Suprapubic skin (tissue), 4 donors: ENCODE data around the gene SULT2B1. TPM values are rescaled to one million over a fixed set of nuclear protein-coding genes. Genes with fewer than 3 reads are reported as not detected.
A peak's percentile ranks its signal among the peaks of the same experiment; 100 is the strongest.

Source experiments
- DNase-seq, 2 donors: peaks; one replicate each; pipeline ENCODE4 v3.0.0-alpha.2; 2019; ENCODE audit warnings: low spot score in 2 of 2
- H3K27ac ChIP-seq: fragments of 200-600 bp; sonication (generic); one replicate; pipeline ENCODE4 v1.5.1; 2019
- H3K27me3 ChIP-seq: fragments of 200-600 bp; sonication (generic); one replicate; pipeline ENCODE4 v1.5.1; 2019
- H3K36me3 ChIP-seq: fragments of 200-600 bp; sonication (generic); one replicate; pipeline ENCODE4 v1.5.1; 2019
- H3K4me1 ChIP-seq: fragments of 200-600 bp; sonication (generic); one replicate; pipeline ENCODE4 v1.5.1; 2019
- H3K4me3 ChIP-seq: fragments of 200-600 bp; sonication (generic); one replicate; pipeline ENCODE4 v1.5.1; 2019; ENCODE audit warnings: mild to moderate bottlenecking
- H3K9me3 ChIP-seq: fragments of 200-600 bp; sonication (generic); one replicate; pipeline ENCODE4 v1.5.1; 2019
- CTCF ChIP-seq, 2 donors: fragments of 200-600 bp in 1 of 2; fragments of 450-650 bp in 1 of 2; sonication (generic) in 1 of 2; IDR thresholded peaks; one replicate each; pipeline ENCODE4 v1.5.1; 2016 to 2019; ENCODE audit warnings: antibody characterized with exemption in 2 of 2, mild to moderate bottlenecking in 1 of 2, moderate library complexity in 1 of 2
- EP300 ChIP-seq: sonication (generic); formaldehyde crosslinking; IDR thresholded peaks from one replicate; pipeline ENCODE4 v1.6.1; 2017; ENCODE audit warnings: antibody characterized with exemption
- POLR2A ChIP-seq, 2 donors: fragments of 450-650 bp; IDR thresholded peaks; one replicate each; pipeline ENCODE4 v1.6.1; 2017; ENCODE audit warnings: antibody characterized with exemption in 2 of 2, mild to moderate bottlenecking in 2 of 2, moderate library complexity in 2 of 2
- POLR2AphosphoS5 ChIP-seq, 3 donors: sonication (generic); formaldehyde crosslinking; IDR thresholded peaks; one replicate each; pipeline ENCODE4 v1.6.1; 2017; ENCODE audit warnings: antibody characterized with exemption in 3 of 3
- WGBS: methylation state at CpG from one replicate; pipeline ENCODE4 v1.1.5; 2018; 5-methylcytosine and 5-hydroxymethylcytosine counted together
- total RNA-seq, 4 donors: library from RNA; depleted of rRNA; stranded (reverse); fragments of >200 nt; gene quantifications; one replicate each; pipeline ENCODE4 v1.1.0, GENCODE V29; 2016

The SULT2B1 gene
- total RNA-seq, 4 donors from 2014 or later: 26.0 to 162 (median 122) TPM

GRCh38 chr19:48541813-48542212 lies 10.2 kb upstream of the SULT2B1 start:
- DNase-seq: no peak
- Histone ChIP-seq H3K27ac (no peak overlapping the region), H3K36me3 (no peaks in the 10 kb centered on the region), H3K27me3 (no peaks in the 10 kb centered on the region), H3K4me3 (no peak overlapping the region), H3K9me3 (no peaks in the 10 kb centered on the region), H3K4me1 (peaks cover 21% of the 10 kb centered on the region)
- 99% methylated on average over 6 of the region's 6 CpGs for WGBS
- TF ChIP-seq POLR2AphosphoS5 (IDR thresholded peaks at IDR 0.05) (no peak), POLR2A (IDR thresholded peaks at IDR 0.05) (no peak), CTCF (IDR thresholded peaks at IDR 0.05) (no peak)

DNA sequence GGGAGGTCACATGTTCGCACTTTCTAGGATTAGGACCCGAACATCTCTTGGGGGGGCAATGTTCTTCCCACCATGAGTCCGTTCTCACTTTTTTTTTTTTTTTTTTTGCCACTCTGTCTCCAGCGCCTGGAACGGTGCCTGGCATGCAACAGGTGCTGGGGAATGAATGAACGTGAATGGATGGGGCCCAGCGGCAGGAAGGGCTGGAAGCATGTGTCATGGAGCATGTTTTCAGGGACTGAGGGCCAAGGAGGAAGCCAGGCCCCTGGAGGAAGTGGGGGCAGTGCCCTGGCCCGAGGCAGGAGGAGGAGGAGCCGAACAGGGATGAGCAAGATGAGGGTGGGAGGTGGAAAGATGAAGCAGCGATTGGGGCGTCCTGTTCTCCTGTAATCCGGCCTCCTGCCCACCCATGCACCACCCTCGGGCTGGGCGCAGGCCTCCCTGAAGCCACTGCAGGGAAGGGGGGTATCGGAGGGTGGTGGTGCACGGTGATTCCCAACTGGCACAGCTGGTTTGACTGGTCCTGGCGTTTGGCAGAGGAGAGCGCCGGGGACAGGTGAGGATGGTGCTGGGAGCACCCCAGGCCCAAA lies 8.8 kb upstream of the SULT2B1 start:
- peak overlapping the region; percentile 37 for H3K27ac ChIP-seq
- DNase-seq: no peak
- TF ChIP-seq CTCF (IDR thresholded peaks at IDR 0.05) (no peak), POLR2A (IDR thresholded peaks at IDR 0.05) (no peak), EP300 (no peak), POLR2AphosphoS5 (IDR thresholded peaks at IDR 0.05) (no peak)
- no peak overlapping the region for H3K4me3 ChIP-seq
- WGBS: 25% methylated on average over 16 of the region's 19 CpGs
- peaks cover 21% of the 10 kb centered on the region for H3K4me1 ChIP-seq
- no peaks in the 10 kb centered on the region for H3K36me3 ChIP-seq
- H3K27me3 ChIP-seq: no peaks in the 10 kb centered on the region
- H3K9me3 ChIP-seq: no peaks in the 10 kb centered on the region

- H3K27ac ChIP-seq: no peak overlapping the region
- H3K9me3 ChIP-seq: no peaks in the 10 kb centered on the region
- 55% methylated on average over 19 of the region's 25 CpGs for WGBS
- H3K4me1 ChIP-seq: peaks cover 21% of the 10 kb centered on the region
- TF ChIP-seq POLR2A (IDR thresholded peaks at IDR 0.05) (no peak), CTCF (IDR thresholded peaks at IDR 0.05) (no peak), EP300 (no peak)
- H3K27me3 ChIP-seq: no peaks in the 10 kb centered on the region
- no peak overlapping the region for H3K4me3 ChIP-seq
- DNase-seq: no peak
- no peaks in the 10 kb centered on the region for H3K36me3 ChIP-seq
Measured at GRCh38 chr19:48544856-48545750, 6.9 kb upstream of the SULT2B1 start.

DNA sequence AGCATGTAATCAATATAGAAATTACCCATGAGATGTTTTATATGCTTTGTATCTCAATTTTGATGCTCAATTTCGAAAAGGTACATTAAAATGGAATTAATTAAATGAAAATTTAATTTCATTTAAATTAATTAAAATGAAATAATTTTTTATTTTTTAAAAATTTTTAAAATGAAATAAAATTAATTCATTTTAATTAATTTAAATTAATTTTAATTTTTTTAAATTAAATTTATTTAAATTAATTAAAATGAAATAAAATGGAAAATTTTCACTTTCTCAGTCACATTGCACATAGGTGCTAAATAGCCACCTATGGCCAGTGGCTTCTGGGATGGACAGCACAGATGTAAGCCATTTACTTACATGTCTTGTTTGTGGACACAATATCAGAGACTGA lies 4.2 kb upstream of the SULT2B1 start:
- no peaks in the 10 kb centered on the region for H3K27me3 ChIP-seq
- no peak for DNase-seq
- 0% methylated on average over 1 of the region's 1 CpG for WGBS
- peaks cover 24% of the 10 kb centered on the region for H3K4me1 ChIP-seq
- no peaks in the 10 kb centered on the region for H3K36me3 ChIP-seq
- no peak for TF ChIP-seq POLR2A (IDR thresholded peaks at IDR 0.05)
- no peak for TF ChIP-seq CTCF (IDR thresholded peaks at IDR 0.05)
- no peak for TF ChIP-seq POLR2AphosphoS5 (IDR thresholded peaks at IDR 0.05)
- TF ChIP-seq EP300: no peak
- no peak overlapping the region for H3K27ac ChIP-seq
- H3K4me3 ChIP-seq: no peak overlapping the region
- no peaks in the 10 kb centered on the region for H3K9me3 ChIP-seq

DNA sequence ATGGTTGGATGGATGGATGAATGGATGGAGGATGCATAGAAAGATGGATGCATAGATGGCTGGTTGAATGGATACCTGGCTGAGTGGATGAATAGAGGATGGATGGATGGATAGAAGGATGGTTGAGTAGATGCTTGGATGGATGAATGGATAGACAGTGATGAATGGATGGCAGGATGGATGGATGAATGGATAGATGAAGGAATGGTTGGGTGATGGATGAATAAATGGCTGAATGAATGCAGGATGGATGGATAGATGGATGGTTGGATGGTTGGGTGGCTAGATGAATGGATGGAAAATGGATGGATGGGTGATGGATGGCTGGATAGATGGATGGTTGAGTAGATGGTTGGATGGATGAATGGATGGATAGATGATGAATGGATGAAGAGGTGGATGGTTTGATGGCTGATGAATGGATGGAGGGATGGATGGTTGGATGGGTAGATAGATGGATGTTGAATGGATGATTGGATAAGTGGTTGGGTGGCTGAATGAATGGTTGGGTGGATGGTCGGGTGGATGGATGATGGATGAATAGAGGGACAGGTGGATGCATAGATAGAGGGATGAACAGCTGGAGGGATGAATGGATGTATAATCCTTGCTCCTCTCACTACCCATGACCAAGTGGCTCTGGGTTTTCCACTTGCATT lies 3.6 kb upstream of the SULT2B1 start:
- DNase-seq: no peak
- no peak for TF ChIP-seq POLR2AphosphoS5 (IDR thresholded peaks at IDR 0.05)
- no peak for TF ChIP-seq EP300
- TF ChIP-seq CTCF (IDR thresholded peaks at IDR 0.05): no peak
- no peak for TF ChIP-seq POLR2A (IDR thresholded peaks at IDR 0.05)
- Histone ChIP-seq H3K9me3 (no peaks in the 10 kb centered on the region), H3K27me3 (no peaks in the 10 kb centered on the region), H3K4me1 (peaks cover 18% of the 10 kb centered on the region), H3K36me3 (no peaks in the 10 kb centered on the region), H3K4me3 (no peak overlapping the region), H3K27ac (no peak overlapping the region)
- 93% methylated on average over 1 of the region's 1 CpG for WGBS
